ENCODE measurements around the gene DIPK1A.

The DIPK1A gene

GRCh38 chr1:92881391-92881790, 79.9 kb downstream of the DIPK1A start:
- TF ChIP-seq CTCF (IDR thresholded peaks at IDR 0.05; ENCODE audit: low read depth, low read length, missing control alignments) = no peak

GRCh38 chr1:92879316-92879968, 81.8 kb downstream of the DIPK1A start:
- no peak overlapping the region for H3K4me3 ChIP-seq (replicated peaks; ENCODE audit: low read depth, low read length)
- DNase-seq (ENCODE audit: extremely low read depth, low read depth) = no peak
- TF ChIP-seq CTCF (IDR thresholded peaks at IDR 0.05; ENCODE audit: low read depth, low read length, missing control alignments) = no peak

More at GRCh38 chr1:92881391-92881790, 79.9 kb downstream of the DIPK1A start:
- H3K4me3 ChIP-seq (replicated peaks; ENCODE audit: low read depth, low read length) = no peak overlapping the region
- DNase-seq (ENCODE audit: extremely low read depth, low read depth) = no peak

GRCh38 chr1:92877792-92878191, 83.5 kb downstream of the DIPK1A start:
- DNase-seq (ENCODE audit: extremely low read depth, low read depth) = no peak
- H3K4me3 ChIP-seq (replicated peaks; ENCODE audit: low read depth, low read length) = no peak overlapping the region
- TF ChIP-seq CTCF (IDR thresholded peaks at IDR 0.05; ENCODE audit: low read depth, low read length, missing control alignments) = no peak

GRCh38 chr1:92877081-92877711, 84.1 kb downstream of the DIPK1A start:
- DNase-seq (ENCODE audit: extremely low read depth, low read depth) = no peak
- no peak for TF ChIP-seq CTCF (IDR thresholded peaks at IDR 0.05; ENCODE audit: low read depth, low read length, missing control alignments)
- H3K4me3 ChIP-seq (replicated peaks; ENCODE audit: low read depth, low read length) = no peak overlapping the region

GRCh38 chr1:92876351-92876750, 84.9 kb downstream of the DIPK1A start:
- no peak for TF ChIP-seq CTCF (IDR thresholded peaks at IDR 0.05; ENCODE audit: low read depth, low read length, missing control alignments)
- DNase-seq (ENCODE audit: extremely low read depth, low read depth) = no peak

GRCh38 chr1:92874987-92875386, 86.3 kb downstream of the DIPK1A start:
- no peak overlapping the region for H3K4me3 ChIP-seq (replicated peaks; ENCODE audit: low read depth, low read length)
- no peak for TF ChIP-seq CTCF (IDR thresholded peaks at IDR 0.05; ENCODE audit: low read depth, low read length, missing control alignments)
- no peak for DNase-seq (ENCODE audit: extremely low read depth, low read depth)

More at GRCh38 chr1:92876351-92876750, 84.9 kb downstream of the DIPK1A start:
- H3K4me3 ChIP-seq (replicated peaks; ENCODE audit: low read depth, low read length) = no peak overlapping the region

Data from HFF-Myc (cell line).